ENCODE results near the gene NLN.

DNA sequence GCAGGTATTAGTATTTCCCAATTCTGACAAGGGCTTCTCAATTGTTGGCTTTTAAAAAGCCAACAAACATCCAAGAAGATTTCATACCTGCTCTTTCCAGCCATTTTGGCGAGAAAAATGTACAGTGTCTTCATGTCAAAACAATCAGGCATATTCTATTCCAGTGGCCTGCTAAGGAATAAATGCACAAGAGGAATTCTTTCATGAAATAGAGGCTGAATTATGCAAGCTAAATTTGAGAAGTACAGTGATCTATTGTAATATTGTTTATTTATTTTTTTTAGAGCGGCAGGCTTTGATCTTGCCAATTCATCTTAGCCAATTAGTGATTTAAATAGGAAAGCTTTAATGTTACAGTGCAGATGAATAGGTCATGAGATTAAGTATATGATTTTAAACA, 49.3 kb downstream of the NLN start:
- TF ChIP-seq, protein P1, sequence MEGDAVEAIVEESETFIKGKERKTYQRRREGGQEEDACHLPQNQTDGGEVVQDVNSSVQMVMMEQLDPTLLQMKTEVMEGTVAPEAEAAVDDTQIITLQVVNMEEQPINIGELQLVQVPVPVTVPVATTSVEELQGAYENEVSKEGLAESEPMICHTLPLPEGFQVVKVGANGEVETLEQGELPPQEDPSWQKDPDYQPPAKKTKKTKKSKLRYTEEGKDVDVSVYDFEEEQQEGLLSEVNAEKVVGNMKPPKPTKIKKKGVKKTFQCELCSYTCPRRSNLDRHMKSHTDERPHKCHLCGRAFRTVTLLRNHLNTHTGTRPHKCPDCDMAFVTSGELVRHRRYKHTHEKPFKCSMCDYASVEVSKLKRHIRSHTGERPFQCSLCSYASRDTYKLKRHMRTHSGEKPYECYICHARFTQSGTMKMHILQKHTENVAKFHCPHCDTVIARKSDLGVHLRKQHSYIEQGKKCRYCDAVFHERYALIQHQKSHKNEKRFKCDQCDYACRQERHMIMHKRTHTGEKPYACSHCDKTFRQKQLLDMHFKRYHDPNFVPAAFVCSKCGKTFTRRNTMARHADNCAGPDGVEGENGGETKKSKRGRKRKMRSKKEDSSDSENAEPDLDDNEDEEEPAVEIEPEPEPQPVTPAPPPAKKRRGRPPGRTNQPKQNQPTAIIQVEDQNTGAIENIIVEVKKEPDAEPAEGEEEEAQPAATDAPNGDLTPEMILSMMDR (IDR thresholded peaks at IDR 0.05), result no peak
- TF ChIP-seq POLR2A (IDR thresholded peaks at IDR 0.05) (no peak), EP300 (IDR thresholded peaks at IDR 0.05) (no peak), POLR2AphosphoS5 (IDR thresholded peaks at IDR 0.05) (no peak)
